Endothelial cell of umbilical vein (primary cell): ENCODE results near the gene MESP2.

Source experiments
- EZH2 ChIP-seq: IDR thresholded peaks from 2 replicates; pipeline ENCODE4 v1.6.1; 2012; ENCODE audit warnings: borderline replicate concordance, low read depth, mild to moderate bottlenecking, moderate library complexity, low read length, inconsistent platforms; ENCODE audit not compliant: severe bottlenecking
- FOS ChIP-seq: IDR thresholded peaks from 2 replicates; pipeline ENCODE4 v1.6.1; 2011; ENCODE audit warnings: mild to moderate bottlenecking, low read length, moderate library complexity, borderline replicate concordance; ENCODE audit not compliant: insufficient read depth
- GATA2 ChIP-seq: IDR thresholded peaks from 2 replicates; pipeline ENCODE4 v1.7.0; 2011; ENCODE audit warnings: low read depth, mild to moderate bottlenecking, moderate library complexity, mixed read lengths, low read length; ENCODE audit not compliant: insufficient read length, insufficient read depth
- JUN ChIP-seq: IDR thresholded peaks from 2 replicates; pipeline ENCODE4 v1.6.1; 2011; ENCODE audit warnings: borderline replicate concordance, low read depth; ENCODE audit not compliant: insufficient read length, insufficient read depth
- MYC ChIP-seq: IDR thresholded peaks from one replicate; pipeline ENCODE4 v1.6.1; 2011; ENCODE audit warnings: mild to moderate bottlenecking, low read depth, low read length
- POLR2A ChIP-seq: IDR thresholded peaks from 2 replicates; pipeline ENCODE4 v1.6.1; 2012; ENCODE audit warnings: low read depth, mild to moderate bottlenecking, control low read depth, low read length
- POLR2AphosphoS5 ChIP-seq: IDR thresholded peaks from 2 replicates; pipeline ENCODE4 v1.6.1; 2012; ENCODE audit warnings: low read depth, mild to moderate bottlenecking, control low read depth, low read length, moderate library complexity; ENCODE audit not compliant: insufficient read depth
- TF ChIP-seq, protein P1 (sequence below), 2 donors: IDR thresholded peaks; 1 replicate in 1 of 2; 2 replicates in 1 of 2; pipeline ENCODE4 v1.5.1; 2011; ENCODE audit warnings: low read length in 2 of 2, mild to moderate bottlenecking in 2 of 2, moderate library complexity in 2 of 2, control low read depth in 1 of 2, inconsistent platforms in 1 of 2, low read depth in 1 of 2; ENCODE audit not compliant: insufficient read depth in 1 of 2; ENCODE audit errors: extremely low read depth in 1 of 2
- TF ChIP-seq, protein P2 (sequence below): IDR thresholded peaks from 2 replicates; pipeline ENCODE4 v1.6.1; 2011; ENCODE audit not compliant: insufficient read depth, insufficient read length

DNA sequence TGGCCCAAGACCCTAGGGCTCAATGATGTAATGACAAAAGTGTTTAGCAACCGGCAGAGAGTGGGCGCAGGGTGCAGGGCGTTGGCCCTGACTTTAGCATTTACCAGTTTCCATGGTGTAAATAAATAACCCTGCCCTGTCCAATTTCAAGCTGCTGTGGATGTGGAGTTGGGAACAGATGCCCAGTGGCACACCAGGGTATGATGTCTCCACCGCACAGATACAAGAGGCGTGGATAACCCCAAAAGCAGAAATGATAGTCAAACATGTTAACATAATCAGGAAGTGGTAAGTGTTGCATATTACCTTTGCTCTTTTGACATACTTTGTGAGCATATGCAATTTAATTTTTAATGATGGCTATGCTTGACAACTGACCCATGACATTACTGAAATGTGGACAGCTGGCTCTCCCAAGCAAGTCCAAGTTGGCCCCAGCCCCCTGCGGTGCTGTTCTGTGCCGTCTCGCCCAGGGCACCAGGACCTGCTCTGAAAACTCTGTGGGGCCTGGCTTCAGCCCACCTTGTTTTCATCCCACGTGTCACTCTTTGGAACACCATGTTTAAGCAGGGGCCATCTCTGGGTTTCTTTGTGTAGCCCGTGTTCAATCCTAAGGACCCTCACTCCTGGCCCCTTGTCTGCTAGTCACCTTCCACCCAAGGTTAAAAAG is 49.3 kb downstream of the MESP2 start:
- TF ChIP-seq, protein P1, sequence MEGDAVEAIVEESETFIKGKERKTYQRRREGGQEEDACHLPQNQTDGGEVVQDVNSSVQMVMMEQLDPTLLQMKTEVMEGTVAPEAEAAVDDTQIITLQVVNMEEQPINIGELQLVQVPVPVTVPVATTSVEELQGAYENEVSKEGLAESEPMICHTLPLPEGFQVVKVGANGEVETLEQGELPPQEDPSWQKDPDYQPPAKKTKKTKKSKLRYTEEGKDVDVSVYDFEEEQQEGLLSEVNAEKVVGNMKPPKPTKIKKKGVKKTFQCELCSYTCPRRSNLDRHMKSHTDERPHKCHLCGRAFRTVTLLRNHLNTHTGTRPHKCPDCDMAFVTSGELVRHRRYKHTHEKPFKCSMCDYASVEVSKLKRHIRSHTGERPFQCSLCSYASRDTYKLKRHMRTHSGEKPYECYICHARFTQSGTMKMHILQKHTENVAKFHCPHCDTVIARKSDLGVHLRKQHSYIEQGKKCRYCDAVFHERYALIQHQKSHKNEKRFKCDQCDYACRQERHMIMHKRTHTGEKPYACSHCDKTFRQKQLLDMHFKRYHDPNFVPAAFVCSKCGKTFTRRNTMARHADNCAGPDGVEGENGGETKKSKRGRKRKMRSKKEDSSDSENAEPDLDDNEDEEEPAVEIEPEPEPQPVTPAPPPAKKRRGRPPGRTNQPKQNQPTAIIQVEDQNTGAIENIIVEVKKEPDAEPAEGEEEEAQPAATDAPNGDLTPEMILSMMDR (IDR thresholded peaks at IDR 0.05; ENCODE audit: extremely low read depth in 1 of 2, insufficient read depth in 1 of 2, low read depth in 1 of 2, low read length in 2 of 2), result no peak
- no peak for TF ChIP-seq POLR2A
- TF ChIP-seq JUN, result no peak
- no peak for TF ChIP-seq MYC
- TF ChIP-seq POLR2AphosphoS5, result no peak
- no peak for TF ChIP-seq EZH2
- TF ChIP-seq GATA2, result no peak
- TF ChIP-seq, protein P2, sequence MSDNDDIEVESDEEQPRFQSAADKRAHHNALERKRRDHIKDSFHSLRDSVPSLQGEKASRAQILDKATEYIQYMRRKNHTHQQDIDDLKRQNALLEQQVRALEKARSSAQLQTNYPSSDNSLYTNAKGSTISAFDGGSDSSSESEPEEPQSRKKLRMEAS, result no peak
- no peak for TF ChIP-seq FOS
